ENCODE data around the gene ANO2.

ANO2 gene

DNA sequence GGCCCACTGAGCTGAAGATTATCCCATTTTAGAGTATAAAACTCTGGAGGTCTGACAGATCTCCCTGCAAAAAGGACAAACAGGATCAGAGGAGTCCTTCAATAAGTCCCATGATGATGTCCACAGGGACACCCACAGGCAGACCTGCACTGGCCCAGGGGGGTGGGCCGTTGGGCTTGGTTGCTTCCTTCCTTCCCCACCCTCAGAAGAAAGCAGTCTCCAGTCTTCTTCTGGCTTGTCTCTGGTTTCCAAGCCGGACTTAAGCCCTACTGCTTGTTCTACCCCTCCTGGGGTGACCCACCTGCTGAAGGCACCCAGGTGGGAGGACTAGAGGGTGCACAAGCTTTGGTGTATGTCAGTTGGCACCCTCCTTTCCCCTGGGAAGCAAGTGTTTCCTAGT is 209.0 kb downstream of the ANO2 start:
- no peaks in the 10 kb centered on the region for H3K4me1 ChIP-seq (ENCODE audit: control insufficient read depth in 2 of 2, insufficient read depth in 1 of 2, low read depth in 1 of 2, low read length in 2 of 2)
- H3K4me2 ChIP-seq (ENCODE audit: insufficient read depth, low read length, poor library complexity, severe bottlenecking): no peak overlapping the region
- no peak overlapping the region for H2AK5ac ChIP-seq (ENCODE audit: low read depth, low read length)
- no peak overlapping the region for H4K91ac ChIP-seq (ENCODE audit: low read depth, low read length, poor library complexity)
- no peaks in the 10 kb centered on the region for H3K27me3 ChIP-seq (ENCODE audit: control insufficient read depth in 3 of 3, insufficient read depth in 3 of 3, low read depth in 1 of 3, low read length in 3 of 3)
- no peak overlapping the region for H4K8ac ChIP-seq (ENCODE audit: low read depth, low read length)
- H3K4me3 ChIP-seq (ENCODE audit: low read length in 2 of 2): no peak overlapping the region
- H3K9me3 ChIP-seq (replicated peaks in 1 of 2; ENCODE audit: control insufficient read depth in 2 of 2, insufficient read depth in 1 of 2, low read depth in 1 of 2, low read length in 2 of 2): no peaks in the 10 kb centered on the region
- H3K18ac ChIP-seq (ENCODE audit: low read length): no peak overlapping the region
- no peak overlapping the region for H3K14ac ChIP-seq (ENCODE audit: low read length)
- H2BK12ac ChIP-seq (ENCODE audit: low read length): no peak overlapping the region
- H2BK15ac ChIP-seq (ENCODE audit: low read length): no peak overlapping the region
- no peak overlapping the region for H2AFZ ChIP-seq (ENCODE audit: low read length)
- no peak overlapping the region for H3K27ac ChIP-seq (replicated peaks; ENCODE audit: low read length)
- no peaks in the 10 kb centered on the region for H3K36me3 ChIP-seq (replicated peaks in 1 of 2; ENCODE audit: control insufficient read depth in 2 of 2, insufficient read depth in 2 of 2, low read length in 2 of 2)
- no peak overlapping the region for H3K9ac ChIP-seq (ENCODE audit: low read depth, low read length, poor library complexity)
- H3K4ac ChIP-seq (ENCODE audit: low read length): no peak overlapping the region
- no peak for DNase-seq (ENCODE audit: low spot score)
- H2BK120ac ChIP-seq (ENCODE audit: low read depth, low read length): no peak overlapping the region
- H3K79me1 ChIP-seq (ENCODE audit: low read depth, low read length): no peaks in the 10 kb centered on the region
- H3K23ac ChIP-seq (ENCODE audit: low read depth, low read length, poor library complexity): no peak overlapping the region
- no peak overlapping the region for H2BK5ac ChIP-seq (ENCODE audit: low read length)
- WGBS, 2 donors (ENCODE audit: extremely low coverage in 2 of 2, insufficient read length in 2 of 2, insufficient replicate concordance in 1 of 2): no CpG with 5 or more reads among the region's 2 CpGs

DNA sequence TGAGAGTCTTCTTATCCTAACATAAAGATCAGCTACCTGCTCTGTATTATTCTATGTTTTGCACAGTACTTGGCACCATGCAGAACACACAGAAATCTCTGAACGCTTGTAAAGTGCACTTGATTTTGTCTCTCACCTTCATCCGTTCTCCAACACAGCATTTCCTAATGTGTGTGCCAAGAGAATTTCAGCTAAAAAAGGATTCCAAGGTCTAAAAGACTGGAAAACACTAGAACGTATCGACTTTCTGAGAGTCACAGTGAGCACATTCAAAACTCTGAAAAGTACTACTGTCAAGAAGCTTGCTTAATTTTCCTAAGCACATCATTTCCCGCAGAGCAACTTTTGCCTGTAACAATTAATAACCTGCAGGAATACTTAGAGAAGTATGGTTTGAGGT is 211.1 kb downstream of the ANO2 start:
- DNase-seq (ENCODE audit: low spot score): no peak
- no peak overlapping the region for H2AK5ac ChIP-seq (ENCODE audit: low read depth, low read length)
- no peak overlapping the region for H4K91ac ChIP-seq (ENCODE audit: low read depth, low read length, poor library complexity)

DNA sequence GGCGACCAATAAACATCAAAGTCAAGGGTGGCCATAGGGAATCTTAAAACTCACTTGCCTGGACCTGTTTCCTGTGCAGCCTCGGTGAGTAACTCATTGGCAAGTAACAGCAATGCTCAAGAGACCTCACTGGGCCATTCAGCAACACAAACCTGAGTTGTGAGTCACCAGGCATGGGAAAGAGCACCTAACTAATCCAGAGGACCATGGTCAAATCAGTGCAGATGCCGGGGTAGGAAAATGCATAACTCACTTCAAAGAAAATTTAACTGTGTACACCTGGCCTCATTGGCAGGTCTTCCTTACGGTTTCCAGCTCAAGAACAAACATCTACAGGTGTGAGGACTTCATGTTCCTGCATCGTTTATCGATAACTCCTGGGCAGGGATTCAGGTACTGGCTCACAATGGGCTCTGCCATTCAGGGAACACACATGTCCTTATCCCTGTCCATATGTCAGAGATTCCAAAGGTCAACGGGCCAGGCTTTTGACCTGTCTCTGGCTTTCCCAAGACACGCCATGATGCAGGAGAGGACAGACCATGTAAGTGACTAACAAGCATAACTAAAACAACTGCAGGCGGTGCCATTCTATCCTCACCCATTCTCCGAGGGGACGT is 211.8 kb downstream of the ANO2 start:
- H3K4me2 ChIP-seq (ENCODE audit: insufficient read depth, low read length, poor library complexity, severe bottlenecking): no peak overlapping the region
- H3K9me3 ChIP-seq (replicated peaks in 1 of 2; ENCODE audit: control insufficient read depth in 2 of 2, insufficient read depth in 1 of 2, low read depth in 1 of 2, low read length in 2 of 2): no peaks in the 10 kb centered on the region
- no peak overlapping the region for H4K91ac ChIP-seq (ENCODE audit: low read depth, low read length, poor library complexity)
- no peak overlapping the region for H4K8ac ChIP-seq (ENCODE audit: low read depth, low read length)
- no peak overlapping the region for H3K23ac ChIP-seq (ENCODE audit: low read depth, low read length, poor library complexity)
- H3K79me1 ChIP-seq (ENCODE audit: low read depth, low read length): no peaks in the 10 kb centered on the region
- H3K18ac ChIP-seq (ENCODE audit: low read length): no peak overlapping the region
- H3K27me3 ChIP-seq (ENCODE audit: control insufficient read depth in 3 of 3, insufficient read depth in 3 of 3, low read depth in 1 of 3, low read length in 3 of 3): no peaks in the 10 kb centered on the region
- H3K4ac ChIP-seq (ENCODE audit: low read length): no peak overlapping the region
- no peak overlapping the region for H3K9ac ChIP-seq (ENCODE audit: low read depth, low read length, poor library complexity)
- H2AFZ ChIP-seq (ENCODE audit: low read length): no peak overlapping the region
- H3K36me3 ChIP-seq (replicated peaks in 1 of 2; ENCODE audit: control insufficient read depth in 2 of 2, insufficient read depth in 2 of 2, low read length in 2 of 2): no peaks in the 10 kb centered on the region
- H2BK12ac ChIP-seq (ENCODE audit: low read length): no peak overlapping the region
- H2BK120ac ChIP-seq (ENCODE audit: low read depth, low read length): no peak overlapping the region
- no peak overlapping the region for H3K14ac ChIP-seq (ENCODE audit: low read length)
- H3K4me3 ChIP-seq (ENCODE audit: low read length in 2 of 2): no peak overlapping the region
- no peak overlapping the region for H2BK15ac ChIP-seq (ENCODE audit: low read length)
- H2AK5ac ChIP-seq (ENCODE audit: low read depth, low read length): no peak overlapping the region
- H3K4me1 ChIP-seq (ENCODE audit: control insufficient read depth in 2 of 2, insufficient read depth in 1 of 2, low read depth in 1 of 2, low read length in 2 of 2): no peaks in the 10 kb centered on the region
- H2BK5ac ChIP-seq (ENCODE audit: low read length): no peak overlapping the region
- DNase-seq (ENCODE audit: low spot score): no peak
- WGBS, 2 donors (ENCODE audit: extremely low coverage in 2 of 2, insufficient read length in 2 of 2, insufficient replicate concordance in 1 of 2): no CpG with 5 or more reads among the region's 11 CpGs
- H3K27ac ChIP-seq (replicated peaks; ENCODE audit: low read length): no peak overlapping the region

More for the DNA sequence above, 211.1 kb downstream of the ANO2 start:
- Histone ChIP-seq H2BK15ac (ENCODE audit: low read length) (no peak overlapping the region), H2AFZ (ENCODE audit: low read length) (no peak overlapping the region), H3K14ac (ENCODE audit: low read length) (no peak overlapping the region), H3K23ac (ENCODE audit: low read depth, low read length, poor library complexity) (no peak overlapping the region), H2BK5ac (ENCODE audit: low read length) (no peak overlapping the region), H2BK12ac (ENCODE audit: low read length) (no peak overlapping the region), H3K4ac (ENCODE audit: low read length) (no peak overlapping the region), H3K36me3 (replicated peaks in 1 of 2; ENCODE audit: control insufficient read depth in 2 of 2, insufficient read depth in 2 of 2, low read length in 2 of 2) (no peaks in the 10 kb centered on the region), H3K18ac (ENCODE audit: low read length) (no peak overlapping the region), H2BK120ac (ENCODE audit: low read depth, low read length) (no peak overlapping the region), H3K9me3 (replicated peaks in 1 of 2; ENCODE audit: control insufficient read depth in 2 of 2, insufficient read depth in 1 of 2, low read depth in 1 of 2, low read length in 2 of 2) (no peaks in the 10 kb centered on the region), H3K27me3 (ENCODE audit: control insufficient read depth in 3 of 3, insufficient read depth in 3 of 3, low read depth in 1 of 3, low read length in 3 of 3) (no peaks in the 10 kb centered on the region), H3K9ac (ENCODE audit: low read depth, low read length, poor library complexity) (no peak overlapping the region), H3K4me2 (ENCODE audit: insufficient read depth, low read length, poor library complexity, severe bottlenecking) (no peak overlapping the region), H4K8ac (ENCODE audit: low read depth, low read length) (no peak overlapping the region), H3K4me3 (ENCODE audit: low read length in 2 of 2) (no peak overlapping the region), H3K27ac (replicated peaks; ENCODE audit: low read length) (no peak overlapping the region), H3K4me1 (ENCODE audit: control insufficient read depth in 2 of 2, insufficient read depth in 1 of 2, low read depth in 1 of 2, low read length in 2 of 2) (no peaks in the 10 kb centered on the region), H3K79me1 (ENCODE audit: low read depth, low read length) (no peaks in the 10 kb centered on the region)
- WGBS, 2 donors (ENCODE audit: extremely low coverage in 2 of 2, insufficient read length in 2 of 2, insufficient replicate concordance in 1 of 2): no CpG with 5 or more reads among the region's 5 CpGs

DNA sequence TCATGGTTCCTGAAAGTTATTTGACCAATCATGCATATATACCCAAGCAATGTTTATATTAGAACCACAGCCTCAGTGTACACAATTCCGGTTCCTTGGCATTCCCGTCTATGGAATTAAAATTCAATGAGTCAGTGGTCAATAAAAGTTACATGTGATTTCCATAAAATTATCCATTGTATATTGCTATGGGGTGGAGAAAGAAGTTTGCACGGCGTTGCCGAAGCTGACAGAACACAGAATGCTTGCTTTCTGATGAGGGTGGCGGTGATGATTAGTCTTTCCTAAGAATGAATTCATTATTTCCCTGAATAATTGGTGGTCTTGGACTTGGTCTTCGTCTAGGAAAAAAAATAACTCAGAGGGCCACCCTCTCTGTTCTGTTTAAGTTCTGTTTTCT is 214.1 kb downstream of the ANO2 start:
- Histone ChIP-seq H3K23ac (ENCODE audit: low read depth, low read length, poor library complexity) (no peak overlapping the region), H3K14ac (ENCODE audit: low read length) (no peak overlapping the region), H3K4me1 (ENCODE audit: control insufficient read depth in 2 of 2, insufficient read depth in 1 of 2, low read depth in 1 of 2, low read length in 2 of 2) (no peaks in the 10 kb centered on the region), H2AK5ac (ENCODE audit: low read depth, low read length) (no peak overlapping the region), H2BK120ac (ENCODE audit: low read depth, low read length) (no peak overlapping the region), H2BK15ac (ENCODE audit: low read length) (no peak overlapping the region), H4K91ac (ENCODE audit: low read depth, low read length, poor library complexity) (no peak overlapping the region), H3K18ac (ENCODE audit: low read length) (no peak overlapping the region), H3K79me1 (ENCODE audit: low read depth, low read length) (no peaks in the 10 kb centered on the region), H3K4me3 (ENCODE audit: low read length in 2 of 2) (no peak overlapping the region), H4K8ac (ENCODE audit: low read depth, low read length) (no peak overlapping the region), H3K4me2 (ENCODE audit: insufficient read depth, low read length, poor library complexity, severe bottlenecking) (no peak overlapping the region), H2BK5ac (ENCODE audit: low read length) (no peak overlapping the region), H2AFZ (ENCODE audit: low read length) (no peak overlapping the region), H2BK12ac (ENCODE audit: low read length) (no peak overlapping the region), H3K36me3 (replicated peaks in 1 of 2; ENCODE audit: control insufficient read depth in 2 of 2, insufficient read depth in 2 of 2, low read length in 2 of 2) (no peaks in the 10 kb centered on the region), H3K27me3 (ENCODE audit: control insufficient read depth in 3 of 3, insufficient read depth in 3 of 3, low read depth in 1 of 3, low read length in 3 of 3) (no peaks in the 10 kb centered on the region), H3K4ac (ENCODE audit: low read length) (no peak overlapping the region), H3K27ac (replicated peaks; ENCODE audit: low read length) (no peak overlapping the region), H3K9ac (ENCODE audit: low read depth, low read length, poor library complexity) (no peak overlapping the region), H3K9me3 (replicated peaks in 1 of 2; ENCODE audit: control insufficient read depth in 2 of 2, insufficient read depth in 1 of 2, low read depth in 1 of 2, low read length in 2 of 2) (no peaks in the 10 kb centered on the region)
- no CpG with 5 or more reads among the region's 7 CpGs for WGBS, 2 donors (ENCODE audit: extremely low coverage in 2 of 2, insufficient read length in 2 of 2, insufficient replicate concordance in 1 of 2)
- DNase-seq (ENCODE audit: low spot score): no peak
